Measurements from ENCODE around the gene APH1B. TPM values are rescaled to one million over a fixed set of nuclear protein-coding genes. Genes with fewer than 3 reads are reported as not detected.

Gene APH1B
- total and polyA plus RNA-seq, 4 donors, result 2.0 to 10.6 (median 4.6) TPM

DNA sequence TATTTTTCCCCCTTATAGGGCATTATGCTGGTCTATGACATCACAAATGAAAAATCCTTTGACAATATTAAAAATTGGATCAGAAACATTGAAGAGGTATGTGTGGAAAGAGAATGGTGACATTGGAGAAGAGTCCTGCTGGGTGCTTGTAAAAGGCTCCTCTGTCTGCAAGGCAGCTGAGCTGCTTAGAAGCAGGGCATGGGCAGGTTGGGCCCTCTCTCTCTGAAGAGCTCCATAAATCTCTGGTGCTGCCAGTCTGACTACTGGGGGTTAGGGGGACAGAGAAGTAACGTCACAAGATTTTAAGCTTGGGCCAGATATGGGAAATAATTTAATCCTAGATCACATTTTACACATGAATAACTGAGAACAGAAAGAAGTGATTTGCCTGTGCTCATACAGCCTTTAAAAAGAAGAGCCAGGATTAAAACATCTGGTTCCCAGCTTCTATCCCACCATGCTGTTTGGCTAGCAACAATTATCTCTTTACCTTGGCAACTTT lies 21.9 kb upstream of the APH1B start:
- H3K4me1 ChIP-seq (ENCODE audit: control insufficient read depth in 4 of 4, insufficient read depth in 4 of 4, low read length in 3 of 4), result no peaks in the 10 kb centered on the region
- no peak overlapping the region for H3K4me3 ChIP-seq (ENCODE audit: low read depth in 1 of 3, low read length in 3 of 3)

GRCh38 chr15:63256433-63257274 lies 20.8 kb upstream of the APH1B start:
- no peaks in the 10 kb centered on the region for H3K4me1 ChIP-seq (ENCODE audit: control insufficient read depth in 4 of 4, insufficient read depth in 4 of 4, low read length in 3 of 4)
- WGBS, result 88% methylated on average over 5 of the region's 5 CpGs
- no peak for DNase-seq (ENCODE audit: low spot score)
- H3K27ac ChIP-seq (ENCODE audit: low read depth in 1 of 2, low read length in 2 of 2), result no peak overlapping the region
- TF ChIP-seq, protein P1, sequence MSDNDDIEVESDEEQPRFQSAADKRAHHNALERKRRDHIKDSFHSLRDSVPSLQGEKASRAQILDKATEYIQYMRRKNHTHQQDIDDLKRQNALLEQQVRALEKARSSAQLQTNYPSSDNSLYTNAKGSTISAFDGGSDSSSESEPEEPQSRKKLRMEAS (IDR thresholded peaks at IDR 0.05), result no peak
- TF ChIP-seq JUND (IDR thresholded peaks at IDR 0.05), result peak in 1 of 2 donors; percentile 36
- H3K9me3 ChIP-seq (ENCODE audit: control insufficient read depth in 4 of 4, low read length in 3 of 4), result no peaks in the 10 kb centered on the region
- H3K36me3 ChIP-seq (ENCODE audit: control insufficient read depth in 4 of 4, insufficient read depth in 3 of 4, low read depth in 1 of 4, low read length in 3 of 4), result peaks cover 2 to 9% (median 4%) of the 10 kb centered on the region in 4 donors
- H3K4me3 ChIP-seq (ENCODE audit: low read depth in 1 of 3, low read length in 3 of 3), result no peak overlapping the region
- no peaks in the 10 kb centered on the region for H3K27me3 ChIP-seq (ENCODE audit: control insufficient read depth in 4 of 4, insufficient read depth in 4 of 4, low read length in 3 of 4)
- no peak overlapping the region for H3K9ac ChIP-seq (ENCODE audit: low read depth in 1 of 2, low read length in 2 of 2)

More for the DNA sequence above, 21.9 kb upstream of the APH1B start:
- no peaks in the 10 kb centered on the region for H3K9me3 ChIP-seq (ENCODE audit: control insufficient read depth in 4 of 4, low read length in 3 of 4)
- no peaks in the 10 kb centered on the region for H3K27me3 ChIP-seq (ENCODE audit: control insufficient read depth in 4 of 4, insufficient read depth in 4 of 4, low read length in 3 of 4)
- 93% methylated on average over 1 of the region's 1 CpG for WGBS
- H3K36me3 ChIP-seq (ENCODE audit: control insufficient read depth in 4 of 4, insufficient read depth in 3 of 4, low read depth in 1 of 4, low read length in 3 of 4), result peaks cover 2 to 7% (median 4%) of the 10 kb centered on the region in 4 donors
- no peak for DNase-seq (ENCODE audit: low spot score)
- H3K9ac ChIP-seq (ENCODE audit: low read depth in 1 of 2, low read length in 2 of 2), result no peak overlapping the region
- no peak overlapping the region for H3K27ac ChIP-seq (ENCODE audit: low read depth in 1 of 2, low read length in 2 of 2)
- TF ChIP-seq HNF4A (conservative IDR thresholded peaks at IDR 0.05) (no peak), FOXA1 (IDR thresholded peaks at IDR 0.05) (no peak), TAF1 (conservative IDR thresholded peaks at IDR 0.05) (no peak)

GRCh38 chr15:63258658-63259057 lies 18.7 kb upstream of the APH1B start:
- DNase-seq (ENCODE audit: low spot score), result no peak
- WGBS, result 97% methylated on average over 2 of the region's 2 CpGs

More at GRCh38 chr15:63258658-63259057, 18.7 kb upstream of the APH1B start:
- Histone ChIP-seq H3K4me1 (ENCODE audit: control insufficient read depth in 4 of 4, insufficient read depth in 4 of 4, low read length in 3 of 4) (no peaks in the 10 kb centered on the region), H3K9ac (ENCODE audit: low read depth in 1 of 2, low read length in 2 of 2) (no peak overlapping the region), H3K4me3 (ENCODE audit: low read depth in 1 of 3, low read length in 3 of 3) (no peak overlapping the region), H3K9me3 (ENCODE audit: control insufficient read depth in 4 of 4, low read length in 3 of 4) (no peaks in the 10 kb centered on the region), H3K27me3 (ENCODE audit: control insufficient read depth in 4 of 4, insufficient read depth in 4 of 4, low read length in 3 of 4) (no peaks in the 10 kb centered on the region), H3K27ac (ENCODE audit: low read depth in 1 of 2, low read length in 2 of 2) (no peak overlapping the region), H3K36me3 (ENCODE audit: control insufficient read depth in 4 of 4, insufficient read depth in 3 of 4, low read depth in 1 of 4, low read length in 3 of 4) (peaks cover 3 to 9% (median 6%) of the 10 kb centered on the region in 4 donors)
- TF ChIP-seq JUND (IDR thresholded peaks at IDR 0.05) (no peak), FOXA1 (IDR thresholded peaks at IDR 0.05) (no peak), RAD21 (IDR thresholded peaks at IDR 0.05) (no peak), FOXA2 (IDR thresholded peaks at IDR 0.05) (no peak), TAF1 (conservative IDR thresholded peaks at IDR 0.05) (no peak), HNF4A (conservative IDR thresholded peaks at IDR 0.05) (no peak), RXRA (IDR thresholded peaks at IDR 0.05) (no peak), HNF4G (IDR thresholded peaks at IDR 0.05) (no peak), ATF3 (IDR thresholded peaks at IDR 0.05) (no peak), NR2F2 (IDR thresholded peaks at IDR 0.05) (no peak), REST (IDR thresholded peaks at IDR 0.05) (no peak), SP1 (IDR thresholded peaks at IDR 0.05) (no peak), ZBTB33 (IDR thresholded peaks at IDR 0.05) (no peak), CTCF (IDR thresholded peaks at IDR 0.05; ENCODE audit: low read depth, low read length, missing input control) (no peak), EGR1 (IDR thresholded peaks at IDR 0.05; ENCODE audit: low read depth in 2 of 2) (no peak)
- TF ChIP-seq, protein P1 (IDR thresholded peaks at IDR 0.05), result no peak
